ENCODE measurements around the gene PYURF.
A peak's percentile ranks its signal among the peaks of the same experiment; 100 is the strongest.

PYURF gene

DNA sequence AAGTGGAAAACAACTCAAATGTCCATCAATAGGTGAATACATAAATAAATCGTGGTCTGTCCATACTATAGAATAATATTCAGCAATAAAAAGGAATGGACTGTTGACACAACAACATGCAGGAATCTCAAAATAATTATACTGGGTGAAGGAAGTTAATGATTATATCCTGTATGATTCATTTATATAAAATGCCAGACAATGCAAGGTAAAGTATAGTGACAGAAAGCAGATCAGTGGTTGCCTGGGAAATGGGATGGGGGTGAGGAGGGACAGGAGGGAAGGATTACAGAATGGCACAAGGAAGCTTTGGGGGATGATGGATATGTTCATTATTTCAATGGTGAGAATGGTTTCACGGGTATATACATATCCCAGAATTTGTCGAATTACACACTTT is 12.3 kb downstream of the PYURF start:
- FAIRE-seq = no peak
- DNase-seq (ENCODE audit: low spot score) = peak; percentile 28

DNA sequence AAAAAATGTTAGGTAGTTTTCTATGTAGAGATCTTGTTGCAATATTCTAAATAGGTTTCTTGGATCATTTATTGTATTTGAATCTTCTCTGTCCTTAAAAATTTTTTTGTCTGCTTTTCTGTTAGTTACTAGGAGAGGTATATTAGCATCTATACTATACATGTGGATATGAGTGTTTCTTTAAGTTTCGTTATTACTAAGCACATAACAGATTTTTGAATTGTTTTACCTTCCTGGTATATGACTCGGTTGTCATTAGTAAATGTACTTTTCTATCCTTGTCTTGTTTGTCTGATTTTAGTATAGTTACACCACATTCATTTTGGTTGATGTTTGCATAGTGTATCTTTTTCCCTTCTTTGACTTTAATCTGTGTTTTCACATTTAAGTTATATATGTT is 20.2 kb downstream of the PYURF start:
- FAIRE-seq = no peak
- no peak for DNase-seq (ENCODE audit: low spot score)

DNA sequence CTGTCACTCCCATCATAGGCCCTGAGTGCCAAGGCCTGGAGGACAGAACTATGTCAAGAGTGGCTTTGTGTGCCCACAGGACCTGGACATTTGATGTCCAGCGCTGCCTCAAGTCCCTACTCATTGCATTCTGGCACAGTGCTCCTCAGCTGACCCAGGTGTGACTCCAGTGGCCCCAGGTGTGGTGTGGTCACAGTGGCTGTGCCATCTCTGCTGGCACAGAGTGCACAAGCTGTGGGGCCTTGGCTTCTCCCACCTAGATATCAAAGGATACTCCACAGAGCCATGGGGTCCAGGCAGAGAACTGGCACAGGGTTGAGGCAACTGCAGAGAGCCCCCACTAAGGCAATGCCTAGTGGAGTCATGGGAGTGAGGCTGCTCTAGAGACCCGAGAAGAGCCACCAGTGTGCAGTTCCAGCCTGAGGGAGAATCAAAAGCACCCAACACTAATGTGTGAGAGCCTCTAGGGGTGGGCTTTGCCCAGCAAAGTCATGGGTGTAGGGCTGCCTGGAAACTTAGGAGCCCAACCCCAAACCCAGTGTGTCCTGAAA is 25.6 kb downstream of the PYURF start:
- no peak for FAIRE-seq
- no peak for DNase-seq (ENCODE audit: low spot score)

DNA sequence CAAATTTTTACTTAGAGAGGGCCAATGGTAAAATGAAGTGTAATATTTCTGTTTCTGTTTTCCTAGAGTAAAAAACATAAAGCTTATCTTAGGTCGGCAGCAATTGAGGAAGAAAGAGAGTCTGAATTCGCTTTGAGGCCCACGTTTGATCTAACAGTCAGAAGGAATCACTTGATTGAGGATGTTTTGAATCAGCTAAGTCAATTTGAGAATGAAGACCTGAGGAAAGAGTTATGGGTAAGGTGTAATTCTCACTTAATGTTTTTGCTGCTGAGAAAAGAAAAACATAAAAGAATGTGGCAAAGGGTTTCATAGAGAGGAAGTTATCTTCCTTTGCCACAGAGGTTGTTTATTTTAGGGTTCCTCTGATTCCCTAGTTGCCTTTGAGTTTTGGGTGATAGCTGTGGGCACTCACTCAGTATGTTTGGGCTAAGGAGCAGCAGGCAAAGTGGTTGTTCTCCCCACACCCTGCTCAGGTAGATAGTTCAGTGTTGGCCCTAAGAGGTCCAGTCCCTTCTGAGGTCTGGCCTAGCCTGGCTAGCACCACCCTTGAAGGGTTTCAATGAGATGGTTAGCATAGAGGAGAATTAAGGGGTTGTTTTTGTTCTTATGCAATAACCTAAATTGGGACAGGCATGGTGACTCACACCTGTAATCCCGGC is 34.3 kb downstream of the PYURF start:
- no peak for FAIRE-seq
- no peak for DNase-seq (ENCODE audit: low spot score)

DNA sequence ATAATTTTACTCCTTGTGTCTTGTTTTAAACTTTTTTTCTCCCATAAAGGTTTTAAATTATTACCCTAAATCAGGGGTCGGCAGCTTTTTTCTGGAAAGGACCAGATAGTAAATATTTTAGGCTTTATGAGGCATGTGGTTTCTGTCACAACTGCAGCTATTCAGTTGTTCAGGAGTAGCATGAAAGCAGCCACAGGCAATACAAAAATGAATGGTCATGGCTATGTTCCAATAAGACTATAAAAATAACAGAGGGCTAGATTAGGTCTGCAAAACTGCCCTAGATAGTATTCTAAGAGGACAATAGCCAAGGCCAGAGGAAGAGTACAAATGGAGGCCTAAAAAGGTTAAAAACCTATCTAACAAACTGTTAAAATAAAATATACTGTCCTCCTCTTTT is 42.0 kb downstream of the PYURF start:
- FAIRE-seq (no peak), DNase-seq (ENCODE audit: low spot score) (no peak)

DNA sequence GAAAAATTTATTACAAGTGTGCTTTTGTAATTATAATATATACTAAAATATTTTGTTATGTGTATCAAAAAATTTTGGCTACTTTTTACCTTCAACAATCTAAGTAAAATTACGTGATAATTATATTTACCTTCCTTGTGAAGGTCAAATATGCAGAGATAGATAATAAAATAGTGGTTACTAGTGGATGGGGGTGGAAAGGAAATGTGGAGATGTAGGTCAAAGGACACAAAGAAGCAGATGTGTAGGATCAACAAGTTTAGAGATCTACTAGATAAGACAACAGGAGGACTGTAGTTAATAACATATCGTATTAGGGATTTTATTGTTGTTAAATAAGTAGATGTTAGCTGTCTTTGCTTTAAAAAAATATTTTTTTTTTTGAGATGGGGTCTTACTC is 45.3 kb downstream of the PYURF start:
- DNase-seq (ENCODE audit: low spot score) (no peak), FAIRE-seq (no peak)

DNA sequence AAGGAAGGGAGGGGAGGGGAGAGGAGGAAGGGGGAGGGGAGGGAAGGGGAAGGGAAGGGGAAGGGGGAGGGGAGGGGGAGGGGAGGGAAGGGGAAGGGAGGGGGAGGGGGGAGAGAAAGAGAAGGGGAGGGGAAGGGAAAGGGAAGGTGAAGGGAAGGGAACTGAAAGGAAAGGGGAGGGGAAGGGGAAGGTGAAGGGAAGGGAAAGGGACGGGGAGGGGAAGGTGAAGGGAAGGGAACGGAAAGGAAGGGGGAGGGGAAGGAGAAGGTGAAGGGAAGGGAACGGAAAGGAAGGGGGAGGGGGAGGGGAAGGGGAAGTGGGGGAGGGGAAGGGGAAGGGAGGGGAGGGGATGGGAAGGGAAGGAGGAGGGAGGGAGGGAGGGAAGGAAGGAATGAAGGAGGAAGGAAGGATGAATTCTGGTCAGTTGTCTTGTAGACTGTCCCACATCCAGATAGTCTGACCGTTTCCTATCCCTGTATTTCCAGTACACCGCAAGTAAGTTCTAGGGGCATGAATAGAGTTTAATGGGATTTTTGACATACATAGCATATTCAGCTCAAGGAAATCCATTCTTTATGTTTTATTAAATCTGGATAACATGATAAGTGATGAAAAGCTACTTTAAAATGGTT is 46.2 kb downstream of the PYURF start:
- FAIRE-seq = no peak
- DNase-seq (ENCODE audit: low spot score) = no peak

All from RCC 7860 (cell line).